Smooth muscle cell (in vitro differentiated cells): Measurements from ENCODE around the gene UBE2M. TPM values are rescaled to one million over a fixed set of nuclear protein-coding genes. Genes with fewer than 3 reads are reported as not detected.
"Not testable (repeated sequence)": the region's sequence is repeated elsewhere in the genome, so short reads cannot be mapped to it uniquely, and the experiment has no call there.

Source experiments
- DNase-seq: peaks from one replicate; lab custom pipeline; 2025; ENCODE audit not compliant: unreplicated experiment; lab: John Stamatoyannopoulos, UW
- H2AFZ ChIP-seq: fragments of 200-600 bp; sonication (generic); 2 replicates; pipeline ENCODE4 v1.6.0; 2016; ENCODE audit warnings: antibody characterized with exemption, low read depth, mild to moderate bottlenecking
- H3F3A ChIP-seq: fragments of 200-600 bp; sonication (generic); 2 replicates; pipeline ENCODE4 v1.6.0; 2017; ENCODE audit warnings: antibody characterized with exemption, low read depth
- H3K27ac ChIP-seq: fragments of 200-600 bp; sonication (generic); 2 replicates; pipeline ENCODE4 v1.5.1; 2016; ENCODE audit warnings: low read depth, mild to moderate bottlenecking
- H3K27me3 ChIP-seq: fragments of 200-600 bp; sonication (generic); 2 replicates; pipeline ENCODE4 v1.6.1; 2016; ENCODE audit warnings: low read depth, mild to moderate bottlenecking
- H3K36me3 ChIP-seq: fragments of 200-600 bp; sonication (generic); 2 replicates; pipeline ENCODE4 v1.5.1; 2016; ENCODE audit warnings: low read depth
- H3K4me1 ChIP-seq: fragments of 200-600 bp; sonication (generic); 2 replicates; pipeline ENCODE4 v1.5.1; 2016; ENCODE audit warnings: low read depth
- H3K4me2 ChIP-seq: fragments of 200-600 bp; sonication (generic); 2 replicates; pipeline ENCODE4 v1.6.0; 2016; ENCODE audit warnings: mild to moderate bottlenecking
- H3K4me3 ChIP-seq: fragments of 200-600 bp; sonication (generic); 2 replicates; pipeline ENCODE4 v1.5.1; 2016; ENCODE audit warnings: mild to moderate bottlenecking
- H3K79me2 ChIP-seq: fragments of 200-600 bp; sonication (generic); 2 replicates; pipeline ENCODE4 v1.6.0; 2016; ENCODE audit warnings: low read depth, mild to moderate bottlenecking
- H3K9ac ChIP-seq: fragments of 200-600 bp; sonication (generic); 2 replicates; pipeline ENCODE4 v1.6.0; 2016; ENCODE audit warnings: low read depth
- H3K9me3 ChIP-seq: fragments of 200-600 bp; sonication (generic); replicated peaks from 2 replicates; pipeline ENCODE4 v1.5.1; 2016; ENCODE audit warnings: low read depth
- H4K20me1 ChIP-seq: fragments of 200-600 bp; sonication (generic); 2 replicates; pipeline ENCODE4 v1.6.0; 2016; ENCODE audit warnings: low read depth
- WGBS: methylation state at CpG from one replicate; pipeline ENCODE4 v1.1.7; 2016; ENCODE audit warnings: low lambda C conversion rate; 5-methylcytosine and 5-hydroxymethylcytosine counted together
- polyA plus RNA-seq: library from polyadenylated mRNA; unstranded; fragments of >200 nt; fragmentation: Nextera tagmentation; extraction: Ambion mirVana; gene quantifications from 2 replicates; pipeline ENCODE4 v1.2.1, GENCODE V29; 2016
- total RNA-seq: library from RNA; depleted of rRNA; stranded (reverse); fragments of >200 nt; gene quantifications from 2 replicates; pipeline ENCODE4 v1.2.3, GENCODE V29; 2014
- TF ChIP-seq, protein P1 (sequence below): fragments of 200-600 bp; sonication (generic); IDR thresholded peaks from 2 replicates; pipeline ENCODE4 v1.5.1; 2017; ENCODE audit warnings: borderline replicate concordance, mild to moderate bottlenecking, antibody characterized with exemption; ENCODE audit not compliant: insufficient read depth, poor library complexity, severe bottlenecking

The UBE2M gene
- total and polyA plus RNA-seq, 2 experiments from 2014 or later: 45.9 to 118 TPM

DNA sequence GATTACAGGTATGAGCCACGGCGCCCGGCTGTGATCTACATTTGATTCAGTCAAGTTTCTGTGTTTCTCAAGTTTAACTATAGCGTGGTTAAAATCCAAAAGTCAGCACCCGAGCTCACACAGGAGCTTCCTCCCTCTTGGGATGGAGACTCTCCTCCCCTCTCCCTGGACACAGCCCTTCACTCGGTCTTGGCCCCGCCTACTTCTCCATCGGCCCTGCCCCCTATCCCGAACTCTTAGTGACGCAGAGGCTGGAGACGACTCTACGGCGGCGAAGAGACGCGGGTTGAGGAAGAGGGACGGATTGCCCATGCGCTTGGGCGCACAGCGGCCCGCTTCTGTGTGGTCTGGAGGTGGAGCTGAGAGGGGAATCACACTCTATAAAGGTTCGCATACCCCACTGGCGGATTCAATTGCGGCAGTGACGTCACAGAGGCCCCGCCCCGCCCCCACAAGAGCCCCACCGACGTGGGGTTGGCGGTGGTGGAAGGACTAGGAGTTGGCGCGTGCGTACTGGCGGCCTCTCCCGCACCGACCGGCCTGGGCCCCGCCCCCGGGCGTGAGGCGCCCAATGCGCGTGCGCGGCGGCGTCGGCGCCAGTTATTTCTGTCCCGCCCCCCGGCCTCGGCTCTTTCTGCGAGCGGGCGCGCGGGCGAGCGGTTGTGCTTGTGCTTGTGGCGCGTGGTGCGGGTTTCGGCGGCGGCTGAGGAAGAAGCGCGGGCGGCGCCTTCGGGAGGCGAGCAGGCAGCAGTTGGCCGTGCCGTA lies 14.4 kb downstream of the UBE2M start, which contains the start of gene TRIM28:
Gene TRIM28 (plus strand): TSS at position 239 of the 765 bp plus-strand sequence. CDS start 694 bp downstream, outside the sequence.
- Histone ChIP-seq H3K4me3 (peak within 1 kb of the TSS; percentile 83), H2AFZ (no peak within 1 kb of the TSS), H3K4me2 (peak within 1 kb of the TSS; percentile 99), H4K20me1 (peaks cover 44% of the 10 kb centered on the region), H3K4me1 (peaks cover 13% of the 10 kb centered on the region), H3F3A (no peaks in the 10 kb centered on the region), H3K9me3 (no peaks in the 10 kb centered on the region), H3K79me2 (peaks cover 42% of the 10 kb centered on the region), H3K27me3 (peaks cover 10% of the 10 kb centered on the region), H3K27ac (peak within 1 kb of the TSS; percentile 85), H3K36me3 (no peaks in the 10 kb centered on the region), H3K9ac (peak within 1 kb of the TSS; percentile 84)
- WGBS: under 1% methylated on average over 67 of the region's 73 CpGs
- TF ChIP-seq, protein P1, sequence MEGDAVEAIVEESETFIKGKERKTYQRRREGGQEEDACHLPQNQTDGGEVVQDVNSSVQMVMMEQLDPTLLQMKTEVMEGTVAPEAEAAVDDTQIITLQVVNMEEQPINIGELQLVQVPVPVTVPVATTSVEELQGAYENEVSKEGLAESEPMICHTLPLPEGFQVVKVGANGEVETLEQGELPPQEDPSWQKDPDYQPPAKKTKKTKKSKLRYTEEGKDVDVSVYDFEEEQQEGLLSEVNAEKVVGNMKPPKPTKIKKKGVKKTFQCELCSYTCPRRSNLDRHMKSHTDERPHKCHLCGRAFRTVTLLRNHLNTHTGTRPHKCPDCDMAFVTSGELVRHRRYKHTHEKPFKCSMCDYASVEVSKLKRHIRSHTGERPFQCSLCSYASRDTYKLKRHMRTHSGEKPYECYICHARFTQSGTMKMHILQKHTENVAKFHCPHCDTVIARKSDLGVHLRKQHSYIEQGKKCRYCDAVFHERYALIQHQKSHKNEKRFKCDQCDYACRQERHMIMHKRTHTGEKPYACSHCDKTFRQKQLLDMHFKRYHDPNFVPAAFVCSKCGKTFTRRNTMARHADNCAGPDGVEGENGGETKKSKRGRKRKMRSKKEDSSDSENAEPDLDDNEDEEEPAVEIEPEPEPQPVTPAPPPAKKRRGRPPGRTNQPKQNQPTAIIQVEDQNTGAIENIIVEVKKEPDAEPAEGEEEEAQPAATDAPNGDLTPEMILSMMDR: no peak
- DNase-seq: no peak

DNA sequence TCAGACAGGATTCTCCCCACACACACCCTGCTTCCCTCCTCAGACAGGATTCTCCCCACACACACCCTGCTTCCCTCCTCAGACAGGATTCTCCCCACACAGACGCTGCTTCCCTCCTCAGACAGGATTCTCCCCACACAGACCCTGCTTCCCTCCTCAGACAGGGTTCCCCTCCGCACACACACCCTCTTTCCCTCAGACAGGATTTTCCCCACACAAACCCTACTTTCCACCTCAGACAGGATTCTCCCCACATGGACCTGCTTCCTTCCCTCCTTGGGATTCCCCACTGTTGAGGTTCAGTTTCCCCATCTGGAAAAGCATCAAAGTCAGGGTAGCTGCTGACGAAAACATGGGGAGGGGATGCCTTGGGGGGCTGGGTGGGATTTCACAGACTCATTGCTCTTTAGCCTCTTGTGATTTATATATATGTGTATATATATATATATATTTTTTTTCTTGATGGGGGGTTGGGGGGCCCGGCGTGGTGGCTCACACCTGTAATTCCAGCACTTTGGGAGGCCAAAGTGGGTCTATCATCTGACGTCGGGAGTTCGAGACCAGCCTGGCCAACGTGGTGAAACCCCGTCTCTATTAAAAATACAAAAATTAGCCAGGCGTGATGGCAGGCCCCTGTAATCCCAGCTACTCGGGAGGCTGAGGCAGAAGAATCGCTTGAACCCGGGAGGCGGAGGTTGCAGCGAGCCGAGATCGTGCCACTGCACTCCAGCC lies 15.6 kb downstream of the UBE2M start:
- not testable (repeated sequence) for DNase-seq, H3K9ac ChIP-seq, H3K9me3 ChIP-seq, H3F3A ChIP-seq, H3K36me3 ChIP-seq, H2AFZ ChIP-seq
- WGBS: 79% methylated on average over 18 of the region's 18 CpGs
- H3K4me2 ChIP-seq: peak overlapping the region; percentile 73
- peak overlapping the region; percentile 85 for H3K27ac ChIP-seq
- H3K79me2 ChIP-seq: peaks cover 31% of the 10 kb centered on the region
- H4K20me1 ChIP-seq: peaks cover 32% of the 10 kb centered on the region
- H3K4me1 ChIP-seq: peaks cover 17% of the 10 kb centered on the region
- peaks cover 11% of the 10 kb centered on the region for H3K27me3 ChIP-seq
- H3K4me3 ChIP-seq: peak overlapping the region; percentile 83

DNA sequence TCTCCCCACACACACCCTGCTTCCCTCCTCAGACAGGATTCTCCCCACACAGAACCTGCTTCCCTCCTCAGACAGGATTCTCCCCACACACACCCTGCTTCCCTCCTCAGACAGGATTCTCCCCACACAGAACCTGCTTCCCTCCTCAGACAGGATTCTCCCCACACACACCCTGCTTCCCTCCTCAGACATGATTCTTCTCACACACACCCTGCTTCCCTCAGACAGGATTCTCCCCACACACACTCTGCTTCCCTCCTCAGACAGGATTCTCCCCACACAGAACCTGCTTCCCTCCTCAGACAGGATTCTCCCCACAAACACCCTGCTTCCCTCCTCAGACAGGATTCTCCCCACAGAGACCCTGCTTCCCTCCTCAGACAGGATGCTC lies 19.2 kb downstream of the UBE2M start:
- not testable (repeated sequence) for H2AFZ ChIP-seq, H3K4me1 ChIP-seq, H3K4me3 ChIP-seq, H3K79me2 ChIP-seq, H3K9me3 ChIP-seq, H3F3A ChIP-seq, H4K20me1 ChIP-seq, H3K9ac ChIP-seq, H3K36me3 ChIP-seq, H3K27ac ChIP-seq, H3K4me2 ChIP-seq, DNase-seq
- H3K27me3 ChIP-seq: peaks cover 11% of the 10 kb centered on the region

DNA sequence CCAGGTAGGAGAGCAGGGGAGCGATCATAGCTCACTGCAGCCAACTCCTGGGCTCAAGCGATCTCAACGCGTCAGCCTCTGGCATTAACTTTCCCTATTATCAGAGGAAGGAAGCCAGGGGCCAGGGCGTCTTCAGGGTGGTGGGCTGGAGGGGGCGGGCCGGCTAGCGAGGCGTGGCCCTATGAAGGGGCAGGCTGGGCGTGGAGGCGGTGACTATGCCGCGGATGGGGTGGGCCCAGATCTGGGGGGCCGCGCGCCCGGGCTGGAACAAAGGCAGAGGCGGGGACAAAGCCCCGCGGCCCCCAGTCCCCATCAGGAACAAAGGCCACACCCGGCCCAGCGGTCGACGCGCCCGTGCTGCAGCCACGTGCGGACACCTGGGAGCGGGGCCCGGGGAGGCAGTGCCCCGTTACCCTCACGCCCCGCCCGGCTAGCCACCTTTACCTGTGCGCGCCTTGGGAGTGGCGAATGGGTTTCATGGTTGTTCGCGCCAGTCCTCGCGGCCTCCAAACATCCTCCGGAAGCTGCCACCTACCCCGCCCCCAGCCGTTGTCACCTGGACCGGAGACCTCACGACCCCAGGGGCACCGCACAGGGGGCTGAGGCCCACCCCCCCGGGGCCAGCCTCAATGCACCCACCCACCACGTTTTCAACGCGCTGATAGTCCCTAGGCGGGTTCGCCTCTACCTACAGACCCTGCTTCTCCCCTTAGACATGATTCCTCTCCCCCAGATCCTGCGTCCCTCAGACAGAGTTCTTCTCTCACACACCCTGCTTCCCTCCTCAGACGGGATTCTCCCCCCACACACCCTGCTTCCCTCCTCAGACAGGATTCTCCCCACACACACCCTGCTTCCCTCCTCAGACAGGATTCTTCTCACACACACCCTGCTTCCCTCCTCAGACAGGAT lies 19.9 kb downstream of the UBE2M start:
- Histone ChIP-seq H3K36me3 (no peaks in the 10 kb centered on the region), H3K27me3 (peaks cover 11% of the 10 kb centered on the region), H3K79me2 (no peaks in the 10 kb centered on the region), H3K4me1 (peaks cover 5% of the 10 kb centered on the region), H3K27ac (no peak overlapping the region), H3K9me3 (no peaks in the 10 kb centered on the region), H3K9ac (peak overlapping the region; percentile 48), H3F3A (no peaks in the 10 kb centered on the region), H2AFZ (peak overlapping the region; percentile 91), H4K20me1 (no peaks in the 10 kb centered on the region), H3K4me2 (peak overlapping the region; percentile 96), H3K4me3 (peak overlapping the region; percentile 57)
- DNase-seq: no peak
- TF ChIP-seq, protein P1: no peak
- 4% methylated on average over 43 of the region's 55 CpGs for whole genome bisulfite sequencing
